WTC11 (cell line): ENCODE results near the gene ATP4A. TPM values are rescaled to one million over a fixed set of nuclear protein-coding genes. Genes with fewer than 3 reads are reported as not detected.

ENCODE experiments used
- ATAC-seq: fragments of 200-7000 bp; cut with Tn5 transposase; 2 replicates; pipeline ENCODE4 v1.10.0; 2021; ENCODE audit warnings: mild to moderate bottlenecking, moderate library complexity
- CTCF ChIA-PET: fragments of 300-600 bp; sonication (Branson Sonifier 250); formaldehyde crosslinking; loops from one replicate; lab custom pipeline; 2021; ENCODE audit warnings: antibody characterized with exemption; lab: Charles Lee
- POLR2A ChIA-PET: fragments of 350-600 bp; sonication (Branson Sonifier 250); formaldehyde crosslinking; loops from one replicate; lab custom pipeline; 2021; ENCODE audit warnings: antibody characterized with exemption; lab: Charles Lee
- DNase-seq: peaks from one replicate; pipeline ENCODE4 v3.0.0; 2021; ENCODE audit warnings: low spot score
- H3K27ac Mint-ChIP-seq: 2 replicates; pipeline ENCODE4 v1.8.0; 2021; ENCODE audit warnings: mixed read lengths
- H3K27me3 Mint-ChIP-seq: 2 replicates; pipeline ENCODE4 v1.8.0; 2021; ENCODE audit warnings: low read depth, mild to moderate bottlenecking, moderate library complexity, mixed read lengths
- H3K36me3 Mint-ChIP-seq: 2 replicates; pipeline ENCODE4 v1.8.0; 2021; ENCODE audit warnings: mixed read lengths
- H3K4me1 Mint-ChIP-seq: 2 replicates; pipeline ENCODE4 v1.8.0; 2022; ENCODE audit warnings: mixed read lengths
- H3K4me3 Mint-ChIP-seq: 2 replicates; pipeline ENCODE4 v1.8.0; 2021; ENCODE audit warnings: mild to moderate bottlenecking, moderate library complexity, mixed read lengths
- H3K9me3 Mint-ChIP-seq: 2 replicates; pipeline ENCODE4 v1.8.0; 2021; ENCODE audit warnings: mixed read lengths
- FOXP1 ChIP-seq: sonication (generic); formaldehyde crosslinking; IDR thresholded peaks from 2 replicates; pipeline ENCODE4 v1.8.0; 2022; ENCODE audit warnings: missing genetic modification reagents, mild to moderate bottlenecking, moderate library complexity, borderline replicate concordance
- GABPB1 ChIP-seq: sonication (generic); formaldehyde crosslinking; IDR thresholded peaks from 2 replicates; pipeline ENCODE4 v1.8.1; 2023; ENCODE audit warnings: mild to moderate bottlenecking, missing genetic modification reagents
- IRF1 ChIP-seq: sonication (generic); formaldehyde crosslinking; IDR thresholded peaks from 2 replicates; pipeline ENCODE4 v1.8.0; 2023; ENCODE audit warnings: missing genetic modification reagents
- MYBL2 ChIP-seq: sonication (generic); formaldehyde crosslinking; IDR thresholded peaks from 2 replicates; pipeline ENCODE4 v1.8.1; 2023; ENCODE audit warnings: mild to moderate bottlenecking, moderate library complexity, missing genetic modification reagents
- NFE2L1 ChIP-seq: sonication (generic); formaldehyde crosslinking; IDR thresholded peaks from 2 replicates; pipeline ENCODE4 v1.8.1; 2023; ENCODE audit warnings: missing genetic modification reagents
- NR3C1 ChIP-seq: sonication (generic); formaldehyde crosslinking; conservative IDR thresholded peaks from 2 replicates; pipeline ENCODE4 v1.8.1; 2023; ENCODE audit warnings: low read depth, mild to moderate bottlenecking, missing genetic modification reagents
- SMAD4 ChIP-seq: sonication (generic); formaldehyde crosslinking; IDR thresholded peaks from 2 replicates; pipeline ENCODE4 v1.8.0; 2022; ENCODE audit warnings: mild to moderate bottlenecking, missing genetic modification reagents
- SOX15 ChIP-seq: fragments of 250-450 bp; sonication (Bioruptor Pico); IDR thresholded peaks from 2 replicates; pipeline ENCODE4 v1.9.0; 2021; ENCODE audit warnings: mild to moderate bottlenecking
- TP53 ChIP-seq: sonication (generic); formaldehyde crosslinking; IDR thresholded peaks from 2 replicates; pipeline ENCODE4 v1.8.1; 2023; ENCODE audit warnings: mild to moderate bottlenecking, missing genetic modification reagents
- ZNF232 ChIP-seq: sonication (generic); formaldehyde crosslinking; IDR thresholded peaks from 2 replicates; pipeline ENCODE4 v1.8.0; 2022; ENCODE audit warnings: mild to moderate bottlenecking, missing genetic modification reagents
- ZNF317 ChIP-seq: sonication (generic); formaldehyde crosslinking; IDR thresholded peaks from 2 replicates; pipeline ENCODE4 v1.8.1; 2023; ENCODE audit warnings: low read depth, mild to moderate bottlenecking, moderate library complexity, missing genetic modification reagents, borderline replicate concordance
- ZNF396 ChIP-seq: fragments of 250-450 bp; sonication (Bioruptor Pico); IDR thresholded peaks from 2 replicates; pipeline ENCODE4 v1.8.0; 2021; ENCODE audit warnings: mild to moderate bottlenecking, moderate library complexity, borderline replicate concordance
- ZSCAN18 ChIP-seq: fragments of 250-450 bp; sonication (Bioruptor Pico); IDR thresholded peaks from 2 replicates; pipeline ENCODE4 v2.1.2; 2022; ENCODE audit warnings: mild to moderate bottlenecking, moderate library complexity
- total RNA-seq: library from RNA; stranded (reverse); gene quantifications from 3 replicates; pipeline ENCODE4 v1.2.3, GENCODE V29; 2021
- TF ChIP-seq, protein P1 (sequence below): sonication (generic); formaldehyde crosslinking; IDR thresholded peaks from 2 replicates; pipeline ENCODE4 v1.8.1; 2022; ENCODE audit warnings: mild to moderate bottlenecking, missing genetic modification reagents, moderate library complexity, borderline replicate concordance
- TF ChIP-seq, protein P2 (sequence below): sonication (generic); formaldehyde crosslinking; conservative IDR thresholded peaks from 2 replicates; pipeline ENCODE4 v1.8.1; 2022; ENCODE audit warnings: mild to moderate bottlenecking, missing genetic modification reagents

Gene ATP4A
- total RNA-seq, 1 experiment from 2014 or later: 0.59 TPM

DNA sequence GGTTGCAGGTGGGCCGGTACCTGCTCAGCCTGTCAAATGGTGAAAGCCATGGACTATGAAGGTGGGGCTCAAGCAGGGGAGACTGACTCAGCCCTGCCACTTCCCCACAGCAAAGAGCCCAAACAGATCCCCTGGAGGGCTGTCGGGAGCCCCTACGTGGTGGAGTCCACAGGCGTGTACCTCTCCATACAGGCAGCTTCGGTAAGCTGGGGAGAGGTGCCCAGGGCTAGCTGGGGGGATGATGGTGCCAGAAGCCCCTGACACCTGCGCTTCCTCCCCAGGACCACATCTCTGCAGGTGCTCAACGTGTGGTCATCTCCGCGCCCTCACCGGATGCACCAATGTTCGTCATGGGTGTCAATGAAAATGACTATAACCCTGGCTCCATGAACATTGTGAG lies 21.2 kb downstream of the ATP4A start:
- H3K9me3 Mint-ChIP-seq: no peaks in the 10 kb centered on the region
- H3K27me3 Mint-ChIP-seq: no peaks in the 10 kb centered on the region; the same call in 1 of the 2 replicates
- H3K27ac Mint-ChIP-seq: no peak overlapping the region
- H3K4me1 Mint-ChIP-seq: peaks cover 18% of the 10 kb centered on the region
- DNase-seq (no peak), ATAC-seq (no peak)
- H3K36me3 Mint-ChIP-seq: peaks cover 24% of the 10 kb centered on the region
- no peak overlapping the region for H3K4me3 Mint-ChIP-seq
- ChIA-PET POLR2A (no interaction called here), CTCF (interaction anchor here (2.9 kb wide), 1 partner anchor 32 kb away, joined by 8 read pairs; no protein-coding TSS in a partner anchor)
- TF ChIP-seq GABPB1 (CRISPR knock-in tag) (no peak), SMAD4 (CRISPR knock-in tag) (no peak), ZSCAN18 (CRISPR knock-in tag) (no peak), MYBL2 (no peak), NR3C1 (CRISPR knock-in tag) (no peak), ZNF396 (CRISPR knock-in tag) (no peak)
- TF ChIP-seq, protein P1, sequence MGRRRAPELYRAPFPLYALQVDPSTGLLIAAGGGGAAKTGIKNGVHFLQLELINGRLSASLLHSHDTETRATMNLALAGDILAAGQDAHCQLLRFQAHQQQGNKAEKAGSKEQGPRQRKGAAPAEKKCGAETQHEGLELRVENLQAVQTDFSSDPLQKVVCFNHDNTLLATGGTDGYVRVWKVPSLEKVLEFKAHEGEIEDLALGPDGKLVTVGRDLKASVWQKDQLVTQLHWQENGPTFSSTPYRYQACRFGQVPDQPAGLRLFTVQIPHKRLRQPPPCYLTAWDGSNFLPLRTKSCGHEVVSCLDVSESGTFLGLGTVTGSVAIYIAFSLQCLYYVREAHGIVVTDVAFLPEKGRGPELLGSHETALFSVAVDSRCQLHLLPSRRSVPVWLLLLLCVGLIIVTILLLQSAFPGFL (CRISPR knock-in tag): no peak

GRCh38 chr19:35540356-35540927 lies 23.0 kb downstream of the ATP4A start:
- H3K27me3 Mint-ChIP-seq: no peaks in the 10 kb centered on the region; the same call in 1 of the 2 replicates
- TF ChIP-seq, protein P2, sequence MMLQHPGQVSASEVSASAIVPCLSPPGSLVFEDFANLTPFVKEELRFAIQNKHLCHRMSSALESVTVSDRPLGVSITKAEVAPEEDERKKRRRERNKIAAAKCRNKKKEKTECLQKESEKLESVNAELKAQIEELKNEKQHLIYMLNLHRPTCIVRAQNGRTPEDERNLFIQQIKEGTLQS (CRISPR knock-in tag): no peak
- POLR2A ChIA-PET: no interaction called here
- no peak for DNase-seq
- H3K36me3 Mint-ChIP-seq: peaks cover 21% of the 10 kb centered on the region
- no peaks in the 10 kb centered on the region for H3K9me3 Mint-ChIP-seq
- H3K4me1 Mint-ChIP-seq: peaks cover 18% of the 10 kb centered on the region
- no peak overlapping the region; the same call in 1 of the 2 replicates for H3K4me3 Mint-ChIP-seq
- H3K27ac Mint-ChIP-seq: no peak overlapping the region
- ATAC-seq: no peak
- CTCF ChIA-PET: interaction anchor here (0.5 to 2.9 kb wide), 2 partner anchors 30 to 134 kb away, joined by 6 to 8 read pairs; no protein-coding TSS in a partner anchor

- no peak for TF ChIP-seq NFE2L1 (CRISPR knock-in tag)
- TF ChIP-seq SOX15: no peak
- no peak for TF ChIP-seq IRF1 (CRISPR knock-in tag)
- Mint-ChIP-seq H3K36me3 (peaks cover 21% of the 10 kb centered on the region), H3K27ac (no peak overlapping the region), H3K9me3 (no peaks in the 10 kb centered on the region), H3K4me3 (no peak overlapping the region), H3K4me1 (peaks cover 20% of the 10 kb centered on the region), H3K27me3 (no peaks in the 10 kb centered on the region; the same call in 1 of the 2 replicates)
- no peak for DNase-seq
- ChIA-PET POLR2A (no interaction called here), CTCF (interaction anchor here (0.5 kb wide), 1 partner anchor 134 kb away, joined by 6 read pairs; no protein-coding TSS in a partner anchor)
- no peak for ATAC-seq
These were observed 23.6 kb downstream of the ATP4A start for GRCh38 chr19:35539850-35540249.

- no peak overlapping the region for H3K4me3 Mint-ChIP-seq
- H3K4me1 Mint-ChIP-seq: peaks cover 23% of the 10 kb centered on the region
- no peak overlapping the region for H3K27ac Mint-ChIP-seq
- peaks cover 21% of the 10 kb centered on the region for H3K36me3 Mint-ChIP-seq
- H3K9me3 Mint-ChIP-seq: no peaks in the 10 kb centered on the region
- ChIA-PET POLR2A (no interaction called here), CTCF (interaction anchor here (1.4 kb wide), 1 partner anchor 44 kb away, joined by 3 read pairs; no protein-coding TSS in a partner anchor)
- TF ChIP-seq ZNF232 (CRISPR knock-in tag) (no peak), TP53 (CRISPR knock-in tag) (no peak), ZNF317 (CRISPR knock-in tag) (no peak), FOXP1 (CRISPR knock-in tag) (no peak)
- DNase-seq (no peak), ATAC-seq (no peak)
- no peaks in the 10 kb centered on the region; the same call in 1 of the 2 replicates for H3K27me3 Mint-ChIP-seq
These were observed 24.1 kb downstream of the ATP4A start for GRCh38 chr19:35539314-35539713.
